KMS-11 (cell line): ENCODE measurements around the gene RPTOR.

Source experiments
- H2AFZ ChIP-seq: fragments of 200-600 bp; sonication (generic); 2 replicates; pipeline ENCODE4 v1.6.1; 2016; ENCODE audit warnings: antibody characterized with exemption, mixed run types, low read depth
- H3K27ac ChIP-seq: fragments of 200-600 bp; sonication (generic); 2 replicates; pipeline ENCODE4 v1.6.1; 2016; ENCODE audit warnings: mild to moderate bottlenecking, mixed run types
- H3K27me3 ChIP-seq: fragments of 200-600 bp; sonication (generic); 2 replicates; pipeline ENCODE4 v1.6.1; 2017; ENCODE audit warnings: mild to moderate bottlenecking, low read depth, mixed run types, moderate library complexity; ENCODE audit not compliant: insufficient read depth
- H3K36me3 ChIP-seq: fragments of 200-600 bp; sonication (generic); 2 replicates; pipeline ENCODE4 v1.6.1; 2017; ENCODE audit warnings: mild to moderate bottlenecking, mixed run types; ENCODE audit not compliant: insufficient read depth
- H3K4me1 ChIP-seq: fragments of 200-600 bp; sonication (generic); 2 replicates; pipeline ENCODE4 v1.6.1; 2016; ENCODE audit warnings: mild to moderate bottlenecking, low read depth, mixed run types; ENCODE audit not compliant: poor library complexity, severe bottlenecking
- H3K4me2 ChIP-seq: fragments of 200-600 bp; sonication (generic); 2 replicates; pipeline ENCODE4 v1.7.0; 2016; ENCODE audit warnings: mild to moderate bottlenecking, mixed run types
- H3K4me3 ChIP-seq: fragments of 200-600 bp; sonication (generic); IDR thresholded peaks from 2 replicates; pipeline ENCODE4 v1.6.1; 2017; ENCODE audit warnings: low read depth, low read length, mixed read lengths; ENCODE audit not compliant: insufficient read depth
- H3K79me2 ChIP-seq: fragments of 200-600 bp; sonication (generic); 2 replicates; pipeline ENCODE4 v1.6.1; 2016; ENCODE audit warnings: low read depth, mixed run types; ENCODE audit not compliant: insufficient read depth
- H3K9ac ChIP-seq: fragments of 200-600 bp; sonication (generic); 2 replicates; pipeline ENCODE4 v1.6.1; 2016; ENCODE audit warnings: mild to moderate bottlenecking, mixed run types
- H4K20me1 ChIP-seq: fragments of 200-600 bp; sonication (generic); 2 replicates; pipeline ENCODE4 v1.6.1; 2016; ENCODE audit warnings: mild to moderate bottlenecking, mixed run types; ENCODE audit not compliant: insufficient read depth
- CTCF ChIP-seq: fragments of 200-600 bp; sonication (generic); conservative IDR thresholded peaks from 2 replicates; pipeline ENCODE4 v1.6.1; 2017; ENCODE audit warnings: low read depth, mild to moderate bottlenecking, antibody characterized with exemption, low read length, moderate library complexity, mixed read lengths

RPTOR gene

GRCh38 chr17:80769936-80770625 lies 225.4 kb downstream of the RPTOR start:
- Histone ChIP-seq H3K9ac (no peak overlapping the region), H3K27ac (no peak overlapping the region), H2AFZ (no peak overlapping the region), H3K27me3 (no peaks in the 10 kb centered on the region), H3K4me3 (no peak overlapping the region), H3K4me2 (no peak overlapping the region), H4K20me1 (no peaks in the 10 kb centered on the region), H3K36me3 (no peaks in the 10 kb centered on the region), H3K4me1 (no peaks in the 10 kb centered on the region), H3K79me2 (no peaks in the 10 kb centered on the region)
- TF ChIP-seq CTCF = no peak

GRCh38 chr17:80770881-80771611 lies 226.4 kb downstream of the RPTOR start:
- TF ChIP-seq CTCF = no peak
- H2AFZ ChIP-seq = no peak overlapping the region
- H3K9ac ChIP-seq = no peak overlapping the region
- no peak overlapping the region for H3K4me2 ChIP-seq
- H3K4me3 ChIP-seq = no peak overlapping the region
- H4K20me1 ChIP-seq = no peaks in the 10 kb centered on the region
- no peaks in the 10 kb centered on the region for H3K36me3 ChIP-seq
- H3K79me2 ChIP-seq = no peaks in the 10 kb centered on the region
- no peaks in the 10 kb centered on the region for H3K4me1 ChIP-seq
- no peak overlapping the region for H3K27ac ChIP-seq
- H3K27me3 ChIP-seq = no peaks in the 10 kb centered on the region

GRCh38 chr17:80771612-80772005 lies 227.0 kb downstream of the RPTOR start:
- no peaks in the 10 kb centered on the region for H3K4me1 ChIP-seq
- TF ChIP-seq CTCF = no peak
- no peaks in the 10 kb centered on the region for H3K79me2 ChIP-seq
- H3K36me3 ChIP-seq = no peaks in the 10 kb centered on the region
- H3K9ac ChIP-seq = no peak overlapping the region
- H4K20me1 ChIP-seq = no peaks in the 10 kb centered on the region
- H3K4me2 ChIP-seq = no peak overlapping the region
- no peak overlapping the region for H3K4me3 ChIP-seq
- H2AFZ ChIP-seq = no peak overlapping the region
- H3K27me3 ChIP-seq = no peaks in the 10 kb centered on the region
- no peak overlapping the region for H3K27ac ChIP-seq

- no peaks in the 10 kb centered on the region for H3K27me3 ChIP-seq
- no peak overlapping the region for H3K4me3 ChIP-seq
- no peak overlapping the region for H3K9ac ChIP-seq
- H3K36me3 ChIP-seq = no peaks in the 10 kb centered on the region
- no peak overlapping the region for H3K27ac ChIP-seq
- no peak overlapping the region for H2AFZ ChIP-seq
- H3K79me2 ChIP-seq = no peaks in the 10 kb centered on the region
- H4K20me1 ChIP-seq = no peaks in the 10 kb centered on the region
- no peak overlapping the region for H3K4me2 ChIP-seq
- no peaks in the 10 kb centered on the region for H3K4me1 ChIP-seq
- TF ChIP-seq CTCF = no peak
Measured at GRCh38 chr17:80772906-80773242, 228.2 kb downstream of the RPTOR start.
